Activated CD4-positive, CD25-positive, alpha-beta regulatory T cell treated with anti-CD3 and anti-CD28 coated beads, Interleukin-2, amount 50 U/mL, for 72 hours (primary cell): Measurements from ENCODE around the gene PDP2.

Source experiments
- DNase-seq: peaks from one replicate; pipeline ENCODE4 v3.0.0; 2021

The PDP2 gene

DNA sequence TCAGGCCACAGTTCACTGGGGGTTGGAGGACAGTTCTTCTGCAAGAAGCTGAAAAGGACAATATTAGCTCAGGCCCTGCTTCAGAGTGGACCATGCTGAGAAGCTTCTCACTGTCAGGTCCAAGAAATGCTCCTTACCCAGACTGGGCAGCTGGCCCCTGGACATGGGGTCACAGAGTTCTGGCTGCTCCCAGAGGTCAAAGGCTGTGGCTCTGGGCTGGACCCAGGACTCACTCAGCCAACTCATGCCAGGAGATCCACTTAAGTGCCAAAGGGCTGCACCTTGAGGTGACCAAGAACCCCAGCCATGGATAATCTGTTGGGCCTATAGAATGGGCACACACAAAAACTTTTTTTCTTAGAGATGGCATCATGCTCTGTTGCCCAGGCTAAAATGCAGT, 59.1 kb downstream of the PDP2 start:
- DNase-seq = no peak

DNA sequence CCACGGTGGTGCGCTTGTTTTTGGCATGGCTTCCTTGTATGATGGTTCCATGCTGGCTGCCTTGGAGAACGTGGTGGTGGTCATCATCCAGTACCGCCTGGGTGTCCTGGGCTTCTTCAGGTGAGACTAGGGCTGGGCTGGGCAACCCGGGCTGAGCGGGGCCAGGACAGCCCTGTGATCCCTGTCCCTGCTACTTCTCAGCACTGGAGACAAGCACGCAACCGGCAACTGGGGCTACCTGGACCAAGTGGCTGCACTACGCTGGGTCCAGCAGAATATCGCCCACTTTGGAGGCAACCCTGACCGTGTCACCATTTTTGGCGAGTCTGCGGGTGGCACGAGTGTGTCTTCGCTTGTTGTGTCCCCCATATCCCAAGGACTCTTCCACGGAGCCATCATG, 59.9 kb downstream of the PDP2 start:
- DNase-seq = no peak
